ENCODE results near the gene SPATA21.
"Not testable (repeated sequence)": the region's sequence is repeated elsewhere in the genome, so short reads cannot be mapped to it uniquely, and the experiment has no call there.

DNA sequence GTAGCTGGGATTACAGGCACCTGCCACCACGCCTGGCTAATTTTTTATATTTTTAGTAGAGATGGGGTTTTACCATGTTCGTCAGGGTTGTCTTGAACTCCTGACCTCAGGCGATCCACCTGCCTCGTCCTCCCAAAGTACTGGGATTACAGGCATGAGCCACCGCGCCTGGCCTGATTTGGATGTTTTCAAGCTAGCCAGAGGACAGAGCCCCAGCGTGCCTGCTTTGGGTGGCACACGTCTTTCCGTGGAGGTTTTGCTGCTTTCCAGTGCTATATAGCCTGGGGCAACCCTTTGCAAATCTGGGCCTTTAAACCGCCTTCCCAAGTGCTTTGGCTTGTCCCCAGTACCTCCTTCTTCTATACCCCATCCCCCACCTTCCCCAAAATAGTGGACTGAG is 18.9 kb upstream of the SPATA21 start:
- not testable (repeated sequence) for TF ChIP-seq EZH2 (IDR thresholded peaks at IDR 0.05; ENCODE audit: insufficient read depth, poor library complexity, severe bottlenecking); EZH2phosphoT487 (IDR thresholded peaks at IDR 0.05; ENCODE audit: insufficient read depth, low read depth)
